ENCODE results near the gene SRRD. TPM values are rescaled to one million over a fixed set of nuclear protein-coding genes. Genes with fewer than 3 reads are reported as not detected.
A peak's percentile ranks its signal among the peaks of the same experiment; 100 is the strongest.

Gene SRRD
- total RNA-seq, 4 donors from 2014 or later, result 17.9 to 37.4 (median 26.2) TPM

DNA sequence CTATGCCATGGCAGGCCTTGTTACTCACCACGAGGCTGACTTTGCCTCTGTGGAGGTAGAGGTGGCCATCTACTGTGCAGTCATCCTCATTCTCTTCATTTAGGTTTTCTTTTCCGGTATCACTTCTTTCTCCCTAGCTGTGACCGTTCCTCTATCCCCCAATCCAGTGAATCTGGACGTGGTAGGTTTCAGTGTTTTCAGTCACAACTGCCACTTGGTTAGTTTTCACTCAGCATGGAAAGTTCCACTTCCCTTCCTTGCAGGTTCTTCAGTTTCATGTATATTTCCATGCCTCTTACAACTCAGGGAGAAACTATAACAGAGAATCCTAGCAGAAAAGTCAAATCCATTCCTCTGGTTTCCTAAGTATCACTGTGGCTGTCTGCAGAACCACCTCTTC, 2.0 kb upstream of the SRRD start:
- H3K9me3 ChIP-seq, result no peaks in the 10 kb centered on the region
- H3K4me3 ChIP-seq (replicated peaks in 1 of 3), result no peak overlapping the region
- TF ChIP-seq POLR2A (IDR thresholded peaks at IDR 0.05) (no peak), CTCF (IDR thresholded peaks at IDR 0.05) (no peak)
- H3K27me3 ChIP-seq, result no peaks in the 10 kb centered on the region
- H3K27ac ChIP-seq, result no peak overlapping the region
- peaks cover 4% of the 10 kb centered on the region in 2 donors for H3K36me3 ChIP-seq
- WGBS, 2 donors, result 81 to 87% methylated on average over 4 of the region's 4 CpGs
- no peak for DNase-seq
- intact Hi-C loops (cut with DNase I), result loop anchor here (10.0 kb wide), 2 partner anchors 63 to 103 kb away; no protein-coding TSS in a partner anchor
- H3K4me1 ChIP-seq, result peaks cover 4 to 63% of the 10 kb centered on the region in 2 donors

- Histone ChIP-seq H3K4me3 (replicated peaks in 1 of 3) (no peak overlapping the region), H3K27ac (no peak overlapping the region), H3K36me3 (peaks cover 0 to 4% of the 10 kb centered on the region in 2 donors), H3K9me3 (no peaks in the 10 kb centered on the region), H3K4me1 (peaks cover 7 to 67% of the 10 kb centered on the region in 2 donors), H3K27me3 (no peaks in the 10 kb centered on the region)
- 57 to 67% methylated on average over 5 of the region's 5 CpGs for WGBS, 2 donors
- DNase-seq, result no peak
- no peak for TF ChIP-seq CTCF (IDR thresholded peaks at IDR 0.05)
- no peak for TF ChIP-seq POLR2A (IDR thresholded peaks at IDR 0.05)
- intact Hi-C loops (cut with DNase I), result loop anchor here (10.0 kb wide), 2 partner anchors 63 to 103 kb away; no protein-coding TSS in a partner anchor
Observed at GRCh38 chr22:26482161-26482560, 1.5 kb upstream of the SRRD start.

GRCh38 chr22:26483043-26483438, 636 bp upstream of the SRRD start:
- TF ChIP-seq CTCF (IDR thresholded peaks at IDR 0.05), result no peak
- TF ChIP-seq POLR2A (IDR thresholded peaks at IDR 0.05), result no peak
- Histone ChIP-seq H3K27me3 (no peaks in the 10 kb centered on the region), H3K36me3 (peaks cover 0 to 4% of the 10 kb centered on the region in 2 donors), H3K4me3 (replicated peaks in 1 of 3) (peak overlapping the region; percentile 21 to 92 (median 74)), H3K9me3 (no peaks in the 10 kb centered on the region), H3K4me1 (peaks cover 14 to 76% of the 10 kb centered on the region in 2 donors), H3K27ac (peak overlapping the region; percentile 85 to 91 (median 90))
- 7 to 13% methylated on average over 7 of the region's 7 CpGs for WGBS, 2 donors
- intact Hi-C loops (cut with DNase I), result loop anchor here (10.0 kb wide), 2 partner anchors 62 to 102 kb away; no protein-coding TSS in a partner anchor
- DNase-seq, result no peak

GRCh38 chr22:26484360-26484706, 656 bp downstream of the SRRD start:
- Histone ChIP-seq H3K27me3 (no peaks in the 10 kb centered on the region), H3K4me1 (peaks cover 26 to 82% of the 10 kb centered on the region in 2 donors), H3K27ac (peak overlapping the region; percentile 85 to 91 (median 90)), H3K4me3 (replicated peaks in 1 of 3) (peak overlapping the region; percentile 21 to 92 (median 74)), H3K9me3 (no peaks in the 10 kb centered on the region), H3K36me3 (peaks cover 4 to 9% of the 10 kb centered on the region in 2 donors)
- no peak for TF ChIP-seq CTCF (IDR thresholded peaks at IDR 0.05)
- TF ChIP-seq POLR2A (IDR thresholded peaks at IDR 0.05), result no peak
- no peak for DNase-seq
- intact Hi-C loops (cut with DNase I), result loop anchor here (10.0 kb wide), 2 partner anchors 60 to 100 kb away; no protein-coding TSS in a partner anchor
- 17 to 19% methylated on average over 6 of the region's 6 CpGs for WGBS, 2 donors

DNA sequence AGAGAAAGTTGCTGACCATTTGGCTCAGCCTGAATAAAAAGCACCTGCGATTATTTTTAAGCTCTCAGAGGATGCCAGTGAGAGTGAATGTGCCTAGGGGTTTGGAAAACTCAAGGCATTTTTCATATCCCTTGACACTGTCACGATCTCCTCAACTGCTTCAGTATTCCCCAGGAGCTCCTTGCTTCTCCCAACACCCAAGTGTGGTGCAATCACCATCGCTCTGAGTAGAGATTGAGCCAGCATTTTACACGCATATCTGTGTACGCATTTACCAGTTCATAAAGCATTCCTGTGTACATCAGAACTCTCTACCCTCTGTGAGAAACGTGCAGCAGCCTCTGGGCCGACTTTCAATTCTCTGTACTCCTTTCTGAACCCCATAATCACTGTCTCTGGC, 1.3 kb downstream of the SRRD start:
- TF ChIP-seq POLR2A (IDR thresholded peaks at IDR 0.05), result no peak
- no peak for TF ChIP-seq CTCF (IDR thresholded peaks at IDR 0.05)
- WGBS, 2 donors, result 55 to 57% methylated on average over 7 of the region's 7 CpGs
- H3K27ac ChIP-seq, result peak overlapping the region; percentile 85 to 91 (median 90)
- no peaks in the 10 kb centered on the region for H3K9me3 ChIP-seq
- no peak overlapping the region for H3K4me3 ChIP-seq (replicated peaks in 1 of 3)
- DNase-seq, result no peak
- intact Hi-C loops (cut with DNase I), result loop anchor here (10.0 kb wide), 2 partner anchors 60 to 100 kb away; no protein-coding TSS in a partner anchor
- H3K4me1 ChIP-seq, result peaks cover 26 to 76% of the 10 kb centered on the region in 2 donors
- peaks cover 10 to 16% of the 10 kb centered on the region in 2 donors for H3K36me3 ChIP-seq
- no peaks in the 10 kb centered on the region for H3K27me3 ChIP-seq

Measured in thyroid gland (tissue), 4 donors.